ENCODE data around the gene COL24A1.

- TF ChIP-seq EZH2 (IDR thresholded peaks at IDR 0.05; ENCODE audit: insufficient read depth, poor library complexity, severe bottlenecking) = no peak
- no peak for TF ChIP-seq EZH2phosphoT487 (IDR thresholded peaks at IDR 0.05; ENCODE audit: insufficient read depth, low read depth)
These were observed 289.4 kb downstream of the COL24A1 start for GRCh38 chr1:85867189-85867588.
